Measurements from ENCODE around the gene TMCO4. TPM values are rescaled to one million over a fixed set of nuclear protein-coding genes. Genes with fewer than 3 reads are reported as not detected.

TMCO4 gene
- total and polyA plus RNA-seq, 2 donors (not counting 1 experiment from before 2014, with no cell fraction given), result 12.5 to 24.3 TPM

GRCh38 chr1:19744886-19745285 is 54.8 kb downstream of the TMCO4 start:
- Histone ChIP-seq H2AFZ (ENCODE audit: low read length) (no peak overlapping the region), H3K9ac (ENCODE audit: insufficient read depth, low read length) (no peak overlapping the region), H3K4me1 (ENCODE audit: control insufficient read depth, extremely low read depth, insufficient read depth, low read length) (no peaks in the 10 kb centered on the region), H3K79me2 (ENCODE audit: control insufficient read depth, insufficient read depth, low read length) (no peaks in the 10 kb centered on the region), H3K27ac (ENCODE audit: insufficient read depth, low read length) (no peak overlapping the region), H3K4me2 (ENCODE audit: extremely low read depth, insufficient read depth, low read length) (no peak overlapping the region), H3K36me3 (ENCODE audit: control insufficient read depth, insufficient read depth, low read length) (peaks cover 4% of the 10 kb centered on the region), H3K27me3 (ENCODE audit: control insufficient read depth, insufficient read depth, low read length) (no peaks in the 10 kb centered on the region), H3K4me3 (replicated peaks in 1 of 4; ENCODE audit: control extremely low read depth in 1 of 4, insufficient read depth in 1 of 4, low read depth in 3 of 4, low read length in 4 of 4) (no peak overlapping the region), H4K20me1 (ENCODE audit: control insufficient read depth, extremely low read depth, insufficient read depth, low read length) (no peaks in the 10 kb centered on the region), H3K9me3 (ENCODE audit: control insufficient read depth, insufficient read depth, low read depth, low read length) (no peaks in the 10 kb centered on the region)
- TF ChIP-seq EZH2 (IDR thresholded peaks at IDR 0.05; ENCODE audit: low read length, missing control alignments) (no peak), CTCF (conservative IDR thresholded peaks at IDR 0.05 in 1 of 2, IDR thresholded peaks at IDR 0.05 in 1 of 2; ENCODE audit: low read depth in 1 of 2, low read length in 2 of 2) (no peak)
- no peak for DNase-seq (ENCODE audit: low read depth in 2 of 2)

GRCh38 chr1:19744335-19744743 is 55.4 kb downstream of the TMCO4 start:
- H2AFZ ChIP-seq (ENCODE audit: low read length), result no peak overlapping the region
- no peak overlapping the region for H3K4me3 ChIP-seq (replicated peaks in 1 of 4; ENCODE audit: control extremely low read depth in 1 of 4, insufficient read depth in 1 of 4, low read depth in 3 of 4, low read length in 4 of 4)
- no peak overlapping the region for H3K9ac ChIP-seq (ENCODE audit: insufficient read depth, low read length)
- no peaks in the 10 kb centered on the region for H3K4me1 ChIP-seq (ENCODE audit: control insufficient read depth, extremely low read depth, insufficient read depth, low read length)
- TF ChIP-seq EZH2 (IDR thresholded peaks at IDR 0.05; ENCODE audit: low read length, missing control alignments) (no peak), CTCF (conservative IDR thresholded peaks at IDR 0.05 in 1 of 2, IDR thresholded peaks at IDR 0.05 in 1 of 2; ENCODE audit: low read depth in 1 of 2, low read length in 2 of 2) (no peak)
- peaks cover 4% of the 10 kb centered on the region for H3K36me3 ChIP-seq (ENCODE audit: control insufficient read depth, insufficient read depth, low read length)
- H4K20me1 ChIP-seq (ENCODE audit: control insufficient read depth, extremely low read depth, insufficient read depth, low read length), result no peaks in the 10 kb centered on the region
- no peaks in the 10 kb centered on the region for H3K79me2 ChIP-seq (ENCODE audit: control insufficient read depth, insufficient read depth, low read length)
- no peak for DNase-seq (ENCODE audit: low read depth in 2 of 2)
- no peaks in the 10 kb centered on the region for H3K9me3 ChIP-seq (ENCODE audit: control insufficient read depth, insufficient read depth, low read depth, low read length)
- H3K27me3 ChIP-seq (ENCODE audit: control insufficient read depth, insufficient read depth, low read length), result no peaks in the 10 kb centered on the region
- H3K27ac ChIP-seq (ENCODE audit: insufficient read depth, low read length), result no peak overlapping the region
- H3K4me2 ChIP-seq (ENCODE audit: extremely low read depth, insufficient read depth, low read length), result no peak overlapping the region

- no peak for TF ChIP-seq CTCF (conservative IDR thresholded peaks at IDR 0.05 in 1 of 2, IDR thresholded peaks at IDR 0.05 in 1 of 2; ENCODE audit: low read depth in 1 of 2, low read length in 2 of 2)
- no peak for DNase-seq (ENCODE audit: low read depth in 2 of 2)
- Histone ChIP-seq H3K9ac (ENCODE audit: insufficient read depth, low read length) (no peak overlapping the region), H3K27ac (ENCODE audit: insufficient read depth, low read length) (no peak overlapping the region), H3K36me3 (ENCODE audit: control insufficient read depth, insufficient read depth, low read length) (peaks cover 4% of the 10 kb centered on the region), H3K79me2 (ENCODE audit: control insufficient read depth, insufficient read depth, low read length) (no peaks in the 10 kb centered on the region), H3K4me1 (ENCODE audit: control insufficient read depth, extremely low read depth, insufficient read depth, low read length) (no peaks in the 10 kb centered on the region), H3K9me3 (ENCODE audit: control insufficient read depth, insufficient read depth, low read depth, low read length) (no peaks in the 10 kb centered on the region), H3K4me3 (replicated peaks in 1 of 4; ENCODE audit: control extremely low read depth in 1 of 4, insufficient read depth in 1 of 4, low read depth in 3 of 4, low read length in 4 of 4) (no peak overlapping the region), H3K4me2 (ENCODE audit: extremely low read depth, insufficient read depth, low read length) (no peak overlapping the region), H4K20me1 (ENCODE audit: control insufficient read depth, extremely low read depth, insufficient read depth, low read length) (no peaks in the 10 kb centered on the region), H2AFZ (ENCODE audit: low read length) (no peak overlapping the region), H3K27me3 (ENCODE audit: control insufficient read depth, insufficient read depth, low read length) (no peaks in the 10 kb centered on the region)
Observed at GRCh38 chr1:19743793-19744192, 55.9 kb downstream of the TMCO4 start.

Measured in fibroblast of lung (primary cell).